HG03520 (cell line): Measurements from ENCODE around the gene HMGN1.
"Not testable (repeated sequence)": the region's sequence is repeated elsewhere in the genome, so short reads cannot be mapped to it uniquely, and the experiment has no call there.

Experiments used
- ATAC-seq: cut with Tn5 transposase; IDR thresholded peaks from one replicate; pipeline ENCODE4 v1.9.1; 2021; ENCODE audit warnings: mild to moderate bottlenecking, moderate library complexity; ENCODE audit not compliant: unreplicated experiment

The HMGN1 gene, protein sequence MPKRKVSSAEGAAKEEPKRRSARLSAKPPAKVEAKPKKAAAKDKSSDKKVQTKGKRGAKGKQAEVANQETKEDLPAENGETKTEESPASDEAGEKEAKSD

DNA sequence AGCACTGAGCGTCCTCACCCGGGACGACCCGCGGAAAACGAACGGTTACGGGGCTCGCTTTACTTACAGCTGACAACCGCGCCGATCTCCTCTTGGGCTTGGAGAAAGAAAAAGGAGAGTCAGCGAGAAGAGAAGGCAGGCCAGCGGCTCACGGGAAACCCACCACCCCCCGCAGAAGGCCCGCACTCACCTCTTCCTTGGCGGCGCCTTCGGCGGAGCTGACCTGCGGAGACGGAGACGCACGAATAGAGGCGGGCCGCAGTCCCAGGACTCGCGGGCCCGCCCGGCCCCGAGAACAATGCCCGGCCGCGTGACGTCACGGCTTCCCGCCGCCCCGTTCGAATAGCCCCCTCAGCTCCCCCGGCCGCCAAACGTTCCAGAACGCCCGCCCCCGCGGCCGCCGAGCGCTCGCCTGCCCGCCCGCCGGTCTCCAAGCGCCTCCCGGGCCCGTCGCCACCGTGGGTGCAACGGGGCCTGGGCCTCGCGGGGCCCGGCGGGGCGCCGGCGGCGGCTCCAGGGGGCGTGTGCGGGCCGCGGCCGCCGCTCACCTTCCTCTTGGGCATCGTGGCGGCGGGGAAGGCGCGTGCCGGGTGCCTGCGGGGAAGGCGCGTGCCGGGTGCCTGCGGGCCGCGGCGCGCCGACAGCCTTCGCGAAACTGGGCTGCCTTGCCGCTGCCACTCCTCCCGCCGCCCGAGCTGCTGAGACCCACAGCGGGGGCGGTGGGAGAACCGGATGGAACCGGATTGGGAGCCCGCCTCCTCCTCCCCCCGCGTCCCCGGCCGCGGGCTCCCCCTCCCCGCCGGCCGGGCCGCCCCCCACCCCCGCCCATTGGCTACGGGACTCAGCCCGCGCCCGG is at the start of gene HMGN1:
Gene HMGN1, minus strand, starts transcription at position 734 of the 856 bp plus-strand sequence. Its CDS starts 171 bp downstream, at position 563.
- peak; percentile 52 for ATAC-seq

DNA sequence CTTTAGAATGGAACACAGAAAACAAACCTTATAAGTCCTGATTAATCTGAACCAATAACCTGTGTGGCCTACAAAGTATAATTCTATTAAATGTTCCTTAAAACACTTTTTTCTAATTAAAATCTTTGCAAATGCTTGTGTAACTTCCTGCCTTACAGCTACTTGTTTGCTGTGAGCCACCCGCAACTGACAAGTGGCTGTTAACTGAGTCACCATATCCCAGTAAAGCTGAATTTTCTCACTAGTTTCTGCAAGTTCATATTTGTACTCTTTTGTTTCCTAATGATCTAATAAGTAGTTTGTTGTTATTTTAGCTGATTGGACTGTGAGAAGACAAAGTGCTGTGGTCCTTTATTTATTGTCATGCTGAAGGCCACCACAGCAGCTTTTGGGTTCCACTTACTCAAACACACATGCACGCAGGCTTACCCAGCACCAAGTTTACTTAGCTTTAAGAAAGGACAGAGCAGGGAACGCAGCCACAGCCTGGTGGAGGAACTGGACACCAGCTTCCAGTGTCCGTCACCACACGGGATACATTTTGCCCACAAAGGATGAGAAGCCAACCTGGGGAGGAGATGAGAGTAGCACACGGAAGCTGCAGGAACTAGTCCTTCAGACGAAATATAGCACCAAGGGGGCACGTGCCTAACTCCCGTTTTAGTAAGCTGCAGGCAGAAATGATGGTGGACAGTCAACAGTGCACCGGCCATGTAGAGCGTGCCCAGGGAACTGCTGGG is 48.9 kb upstream of the HMGN1 start:
- no peak for ATAC-seq

DNA sequence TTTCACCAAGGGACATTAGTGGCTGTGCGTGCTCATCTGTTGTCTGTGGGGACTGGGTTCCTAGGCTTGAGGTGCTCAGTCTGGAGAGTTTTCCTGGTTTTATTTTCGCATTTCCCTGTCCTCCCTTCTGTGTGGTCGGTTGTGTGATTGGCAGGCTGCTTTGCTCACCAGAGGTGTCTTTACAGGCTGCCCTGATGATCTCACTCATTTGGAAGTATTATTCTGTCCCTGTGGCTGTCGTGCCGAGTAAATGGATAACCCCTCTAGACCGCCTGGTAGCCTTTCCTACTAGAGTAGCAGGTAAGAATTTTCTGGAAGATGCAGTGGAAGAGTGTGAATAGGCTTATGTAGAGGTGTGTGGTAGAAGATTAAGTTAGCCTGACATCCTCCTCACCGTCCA is 44.1 kb upstream of the HMGN1 start:
- no peak for ATAC-seq

DNA sequence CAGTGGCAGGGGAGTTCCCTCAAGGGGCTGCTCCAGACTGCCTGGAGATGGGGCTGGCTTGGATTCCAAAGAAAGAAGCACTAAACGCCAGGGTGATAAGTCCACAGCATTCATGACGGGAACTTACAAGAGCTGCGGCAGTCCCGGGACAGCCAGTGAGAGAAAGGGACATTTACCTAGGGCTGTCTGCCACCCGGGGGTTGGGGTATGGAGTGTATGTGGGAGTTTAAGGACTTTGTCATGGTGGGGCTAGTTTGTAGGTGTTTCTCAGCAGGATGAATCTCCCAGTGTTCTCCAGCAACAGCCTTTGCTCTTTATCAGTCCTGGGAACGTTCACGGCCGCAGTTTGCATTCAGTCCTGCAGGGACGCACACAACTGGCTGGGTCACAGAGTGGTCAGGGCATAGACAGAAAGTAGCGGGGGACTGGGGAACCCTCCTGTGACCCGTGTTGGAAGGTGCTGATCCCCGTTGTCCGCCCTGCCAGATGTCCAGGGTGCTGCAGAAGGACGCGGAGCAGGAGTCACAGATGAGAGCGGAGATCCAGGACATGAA is 41.4 kb upstream of the HMGN1 start:
- no peak for ATAC-seq

DNA sequence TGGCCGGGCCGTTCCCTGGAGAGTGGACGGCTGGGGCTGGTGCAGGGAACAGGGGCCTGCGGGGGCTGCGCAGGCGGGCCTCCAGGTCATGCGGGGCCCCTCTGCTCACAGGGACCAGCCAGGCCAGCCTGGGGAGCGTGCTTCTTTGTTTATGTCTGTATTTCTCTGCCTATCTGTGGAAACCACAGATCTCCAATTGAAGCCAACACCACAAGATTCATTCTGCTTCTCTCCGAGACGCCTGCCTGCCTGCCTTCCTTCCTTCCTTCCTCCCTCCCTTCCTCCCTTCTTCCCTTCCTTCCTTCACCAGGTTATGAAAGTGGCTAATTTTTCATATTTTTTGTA is 39.9 kb upstream of the HMGN1 start:
- no peak for ATAC-seq

DNA sequence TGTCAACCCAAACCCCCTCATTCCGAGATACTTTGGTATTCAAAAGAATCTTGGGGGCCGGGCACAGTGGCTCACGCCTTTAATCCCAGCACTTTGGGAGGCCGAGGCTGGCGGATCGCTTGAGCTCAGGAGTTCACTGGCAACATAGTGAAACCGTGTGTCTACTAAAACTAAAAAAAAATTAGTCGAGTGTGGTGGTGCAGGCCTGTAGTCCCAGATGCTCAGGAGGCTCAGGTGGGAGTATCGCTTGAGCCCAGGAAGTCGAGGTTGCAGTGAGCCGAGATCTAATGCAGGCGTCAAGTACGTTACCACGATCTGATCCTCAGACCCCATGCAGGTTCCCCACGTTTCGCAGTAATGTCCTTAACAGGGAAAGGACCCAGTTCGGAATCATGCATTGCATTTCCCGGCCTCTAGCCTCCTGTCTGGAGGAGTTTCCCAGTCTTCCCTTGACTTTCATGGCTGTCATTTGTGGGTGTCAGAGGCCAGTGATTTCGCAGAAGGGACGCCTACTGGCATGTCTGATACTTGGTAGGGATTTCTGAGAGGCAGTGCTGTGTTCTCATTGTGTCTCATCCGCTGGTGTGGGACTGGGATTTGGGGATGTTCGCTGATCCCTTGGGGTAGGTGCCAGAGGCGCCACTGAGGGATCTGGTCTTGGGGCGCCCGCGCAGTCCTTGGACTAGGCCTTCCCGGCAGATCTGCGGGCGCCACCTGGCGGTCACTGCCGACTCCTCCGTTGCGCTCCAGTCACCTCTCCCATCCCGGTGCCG is 39.3 kb upstream of the HMGN1 start:
- peak; percentile 71 for ATAC-seq

DNA sequence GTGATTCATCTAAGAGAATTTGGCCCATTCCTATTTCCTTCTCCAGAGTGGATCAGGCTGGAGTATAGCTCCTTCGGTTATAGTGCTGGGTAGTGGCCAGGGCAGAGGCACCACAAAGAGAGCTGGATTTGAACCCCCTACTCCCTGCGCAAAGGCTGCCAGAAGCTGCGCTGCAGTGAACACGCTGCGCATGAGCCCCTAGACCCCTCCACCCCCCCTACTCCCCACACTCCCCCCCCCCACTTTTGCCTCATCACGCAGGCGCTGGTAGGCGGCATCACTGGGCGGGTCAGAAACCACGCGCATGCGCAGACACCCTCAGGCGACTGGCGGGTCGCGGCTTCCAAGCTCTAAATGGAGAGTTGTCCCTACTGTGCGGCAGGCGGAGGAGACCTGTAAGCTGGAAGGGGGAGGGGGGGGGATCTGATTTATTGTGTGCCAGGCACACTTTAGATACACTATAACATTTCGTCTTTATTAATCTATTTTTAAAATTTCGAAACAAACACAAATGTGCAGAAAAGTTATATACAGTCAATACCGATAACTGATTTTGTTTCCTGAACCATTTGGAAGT is 38.7 kb upstream of the HMGN1 start:
- ATAC-seq: no peak

DNA sequence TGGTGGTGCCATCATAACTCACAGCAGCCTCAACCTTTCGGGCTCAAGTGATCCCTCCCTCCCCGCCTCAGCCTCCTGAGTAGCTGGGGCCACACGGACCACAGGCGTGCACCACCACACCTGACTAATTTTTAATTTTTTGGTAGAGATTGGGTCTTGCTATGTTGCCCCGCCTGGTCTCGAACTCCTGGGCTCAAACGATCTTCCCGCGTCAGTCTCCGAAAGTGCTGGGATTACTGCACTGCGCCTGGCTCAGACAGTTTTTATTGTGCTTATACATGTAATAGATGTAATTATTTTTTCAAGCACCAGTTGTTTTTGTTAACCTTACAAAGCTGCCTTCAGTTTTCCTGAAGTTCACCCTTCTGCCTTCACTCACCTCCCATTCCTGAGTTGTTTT is 38.0 kb upstream of the HMGN1 start:
- ATAC-seq: no peak

DNA sequence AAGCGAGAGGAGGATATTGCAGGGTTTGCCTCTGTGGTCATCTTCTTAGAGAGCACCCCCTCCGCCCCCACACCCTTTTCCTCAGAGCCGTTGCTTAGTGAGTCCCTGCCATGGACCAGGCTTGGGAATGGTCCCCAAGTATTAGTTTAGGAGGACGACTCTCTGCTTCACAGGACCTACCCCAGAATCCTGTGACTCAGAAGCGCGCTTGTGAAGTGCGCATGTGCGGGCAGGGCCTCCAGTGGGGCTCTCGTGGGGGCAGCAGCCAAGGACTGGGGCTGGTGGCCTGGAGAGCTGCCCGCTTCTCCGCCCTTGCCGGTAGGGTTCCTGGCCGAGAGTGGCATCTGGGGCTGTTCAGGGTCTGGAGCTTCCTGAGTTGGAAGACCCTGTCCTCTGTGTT is 37.3 kb upstream of the HMGN1 start:
- ATAC-seq: no peak

DNA sequence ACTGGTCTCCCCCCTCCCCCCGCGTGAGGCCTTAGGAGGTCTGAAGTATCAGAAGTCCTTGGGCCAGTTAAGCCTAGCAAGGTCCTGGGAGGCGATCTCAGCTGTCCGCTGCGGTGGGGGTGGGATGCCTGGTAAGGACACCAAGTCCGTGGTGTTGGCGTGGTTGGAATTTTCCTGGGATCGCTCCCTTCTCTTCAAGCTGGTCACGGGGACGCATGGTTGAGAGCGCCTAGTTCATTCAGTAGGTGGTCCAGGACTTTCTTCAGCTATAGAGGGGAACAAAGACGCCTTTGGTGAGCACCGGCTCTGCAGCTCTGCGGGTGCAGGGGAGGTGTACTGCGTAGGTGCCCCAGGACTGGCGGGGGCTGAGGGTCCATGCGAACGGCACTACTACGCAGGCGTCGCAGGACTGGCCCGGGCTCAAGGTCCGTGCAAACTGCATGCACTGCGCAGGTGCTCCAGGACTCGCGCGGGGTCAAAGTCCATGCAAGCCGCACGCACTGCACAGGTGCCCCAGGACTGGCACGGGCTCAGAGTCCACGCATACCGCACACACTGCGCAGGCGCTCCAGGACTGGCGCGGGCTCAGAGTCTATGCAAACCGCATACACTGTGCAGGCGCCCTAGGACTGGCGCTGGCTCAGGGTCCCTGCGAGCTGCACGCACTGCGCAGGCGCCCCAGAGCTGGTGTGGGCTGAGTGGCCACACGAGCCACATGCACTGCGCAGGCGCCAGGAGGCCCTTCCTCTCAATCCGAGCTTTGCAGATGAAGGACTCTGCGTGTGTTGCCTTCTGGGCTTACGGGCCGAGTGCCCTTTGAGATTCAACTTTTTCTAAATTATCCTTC is 36.6 kb upstream of the HMGN1 start:
- ATAC-seq: no peak

DNA sequence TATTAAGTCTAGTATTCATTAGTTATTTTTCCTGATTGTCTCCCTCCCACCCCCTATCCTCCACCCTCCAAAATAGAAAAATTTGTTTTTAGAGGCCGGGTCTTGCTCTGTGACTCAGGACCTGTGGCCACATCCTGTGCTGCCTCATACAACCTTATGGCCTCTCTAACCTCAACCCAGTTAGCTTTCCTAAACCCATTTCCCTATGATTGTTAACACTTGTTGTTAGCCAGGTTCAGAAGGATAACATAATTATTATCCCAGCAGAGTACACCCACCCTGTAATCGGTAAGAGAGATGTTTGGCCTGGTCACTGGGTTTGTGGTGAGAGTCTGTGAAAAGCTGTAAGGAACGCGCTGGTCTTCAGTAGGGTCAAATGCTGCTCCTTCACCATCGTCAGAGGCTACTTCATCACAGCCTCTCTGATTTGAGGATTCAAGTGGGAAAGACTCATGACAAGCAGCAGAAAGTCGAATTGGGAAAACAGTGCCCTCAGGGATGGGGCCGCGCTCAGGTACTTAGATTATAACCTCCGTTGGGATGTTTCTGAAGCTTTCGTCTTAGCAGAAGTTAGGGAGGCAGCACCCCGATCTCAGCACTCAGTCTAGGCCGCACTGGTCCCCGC is 35.9 kb upstream of the HMGN1 start:
- ATAC-seq: no peak

DNA sequence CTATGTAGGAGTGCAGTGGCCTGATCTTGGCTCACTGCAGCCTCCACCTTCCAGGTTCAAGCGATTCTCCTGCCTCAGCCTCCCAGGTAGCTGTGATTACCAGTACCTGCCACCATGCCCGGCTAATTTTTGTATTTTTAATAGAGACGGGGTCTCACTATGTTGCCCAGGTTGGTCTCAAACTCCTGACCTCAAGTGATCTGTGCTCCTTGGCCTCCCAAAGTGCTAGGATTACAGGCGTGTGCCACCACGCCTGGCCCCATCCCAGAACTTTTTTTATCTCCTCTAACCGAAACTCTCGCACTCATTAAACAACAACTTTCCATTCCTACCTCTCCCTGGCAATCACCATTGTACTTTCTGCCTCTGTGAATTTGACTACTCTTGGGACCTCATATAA is 33.2 kb upstream of the HMGN1 start:
- not testable (repeated sequence) for ATAC-seq

DNA sequence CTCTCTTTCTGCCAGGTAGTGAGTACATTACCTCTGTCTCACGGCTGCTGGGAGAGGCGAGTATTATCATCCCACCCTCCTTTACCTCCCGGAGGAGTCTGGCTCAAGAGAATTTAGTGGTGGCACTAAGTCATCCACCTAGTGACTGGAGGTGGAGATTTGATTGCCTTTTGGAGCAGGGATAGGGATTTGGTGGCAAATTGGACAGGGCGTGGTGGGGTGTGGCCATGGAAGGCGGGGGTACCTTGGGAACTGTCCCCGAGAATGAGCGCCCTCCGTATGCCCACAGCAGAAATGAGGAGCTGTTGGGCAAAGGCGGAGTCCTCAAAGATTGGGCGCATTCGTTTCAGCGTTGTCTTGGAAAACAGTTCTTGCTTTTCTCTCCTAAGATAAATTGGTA is 32.1 kb upstream of the HMGN1 start:
- no peak for ATAC-seq

DNA sequence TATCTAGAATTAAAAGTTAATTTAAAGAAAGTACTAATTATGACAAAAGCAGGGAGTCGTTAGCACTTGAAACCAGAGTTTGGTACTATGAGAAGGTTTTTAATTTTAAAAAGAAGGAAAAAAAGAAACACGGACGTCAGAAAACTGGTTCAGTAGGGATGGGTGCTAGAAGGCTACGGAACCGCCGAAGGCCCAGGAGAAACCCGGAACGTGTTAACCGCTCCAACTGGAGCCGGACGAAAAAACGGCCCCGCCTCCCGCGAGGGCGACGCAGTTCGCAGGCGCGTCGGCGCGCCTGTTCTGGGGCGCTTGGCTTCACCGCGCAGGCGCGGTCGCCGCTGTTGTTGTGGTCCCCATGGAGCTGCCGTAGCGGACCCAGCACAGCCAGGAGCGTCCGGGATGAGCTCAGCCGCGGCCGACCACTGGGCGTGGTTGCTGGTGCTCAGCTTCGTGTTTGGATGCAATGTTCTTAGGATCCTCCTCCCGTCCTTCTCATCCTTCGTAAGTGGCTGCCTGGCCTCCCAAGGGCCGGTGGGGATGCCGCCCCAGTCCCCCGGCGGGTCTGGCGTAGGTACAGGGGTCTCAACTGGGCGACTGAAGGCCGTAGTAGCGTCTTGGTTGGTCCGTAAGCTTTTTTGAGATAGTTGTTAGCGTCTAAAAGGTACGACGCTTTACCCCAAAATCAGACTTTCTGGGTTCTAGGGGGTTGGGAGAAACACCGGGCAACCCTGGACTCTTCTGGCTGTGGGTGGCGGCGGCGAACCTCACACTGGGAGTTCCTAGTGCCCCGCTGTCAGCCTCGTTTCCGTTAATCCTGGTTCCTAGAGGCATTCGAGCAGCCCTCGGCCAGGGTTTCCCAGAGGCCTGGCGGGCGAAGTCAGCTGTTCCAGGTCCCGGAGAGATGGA is 31.4 kb upstream of the HMGN1 start:
- ATAC-seq: peak; percentile 93

DNA sequence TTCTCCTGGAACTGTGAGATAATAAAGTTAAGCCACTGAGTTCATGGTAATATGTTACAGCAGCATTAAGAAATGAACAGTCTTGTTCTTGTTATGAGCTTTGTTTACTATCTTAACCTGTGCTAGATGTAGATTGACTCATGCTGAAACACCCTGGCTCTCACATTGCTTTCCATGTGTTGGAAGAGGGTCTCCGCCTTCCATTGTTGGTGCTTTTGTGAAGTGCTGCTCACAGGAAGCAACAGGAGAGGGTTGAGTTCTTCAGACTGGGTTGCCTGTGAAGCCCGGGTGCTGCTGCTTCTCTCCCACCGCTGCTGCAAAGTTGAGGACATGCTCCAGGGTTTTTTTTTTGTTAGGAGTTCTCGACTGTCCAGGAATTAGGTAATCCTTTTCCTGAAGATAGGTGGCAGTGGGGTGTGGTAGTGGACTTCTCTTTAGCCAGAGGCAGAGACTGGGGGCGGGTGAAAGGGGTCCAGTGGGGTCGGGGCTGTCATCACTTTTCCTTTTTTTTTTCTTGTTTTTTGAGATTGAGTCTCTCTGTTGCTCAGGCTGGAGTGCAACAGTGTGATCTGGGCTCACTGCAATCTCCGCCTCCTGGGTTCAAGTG is 28.7 kb upstream of the HMGN1 start:
- ATAC-seq: no peak

DNA sequence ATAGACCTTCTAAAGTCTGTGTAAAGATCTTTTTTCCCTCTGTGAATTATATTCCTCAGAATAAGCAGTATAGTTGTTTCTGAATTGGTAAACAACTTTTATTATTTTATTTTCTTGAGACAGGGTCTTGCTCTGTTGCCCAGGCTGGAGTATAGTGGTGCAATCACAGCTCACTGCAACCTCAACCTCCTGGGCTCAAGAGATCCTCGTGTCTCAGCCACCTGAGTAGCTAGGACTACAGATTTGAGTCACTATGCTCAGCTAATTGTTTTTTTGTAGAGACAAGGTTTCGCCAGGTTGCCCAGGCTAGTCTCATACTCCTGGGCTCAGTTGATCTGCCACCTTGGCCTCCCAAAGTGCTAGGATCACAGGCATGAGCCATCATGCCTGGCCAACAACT is 26.6 kb upstream of the HMGN1 start:
- no peak for ATAC-seq

DNA sequence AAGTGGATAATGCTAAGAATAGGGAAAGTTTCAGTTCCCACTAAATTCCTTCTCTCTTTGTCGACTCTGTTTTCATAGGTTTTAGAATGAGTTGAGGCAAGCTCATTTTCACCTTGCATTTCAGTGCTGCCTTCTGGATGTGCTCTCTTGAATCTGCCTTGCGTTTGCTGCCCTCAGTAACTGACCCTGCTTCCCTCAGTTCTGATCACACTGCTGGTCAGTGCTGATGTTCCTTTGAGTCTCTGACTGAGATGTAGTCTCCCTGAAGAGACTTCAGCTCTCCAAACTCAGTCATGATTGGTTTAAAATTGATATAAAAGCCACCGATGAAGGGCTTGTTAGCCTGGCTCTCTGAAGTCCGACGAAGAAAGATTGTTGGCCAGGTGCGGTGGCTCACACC is 25.2 kb upstream of the HMGN1 start:
- ATAC-seq: no peak

DNA sequence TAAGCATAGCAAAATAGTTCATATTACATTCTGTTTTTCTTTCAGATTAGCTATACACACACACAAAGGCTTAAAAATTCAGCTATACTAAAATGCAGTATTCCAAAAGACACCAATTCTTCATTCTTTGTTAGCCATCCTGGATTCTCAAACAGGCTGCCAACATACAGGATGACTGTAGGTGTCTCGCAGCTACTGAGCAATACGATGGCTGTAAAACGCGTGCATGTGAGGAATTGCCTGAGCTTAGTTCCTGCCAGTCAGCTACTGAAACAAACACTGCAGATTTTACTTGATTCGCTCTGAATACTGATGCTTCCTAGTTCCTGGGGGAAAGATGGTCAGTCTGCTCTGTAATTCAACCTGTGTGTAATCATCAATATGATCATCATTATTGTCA is 24.7 kb upstream of the HMGN1 start:
- no peak for ATAC-seq
